ENCODE data around the gene SCARF1. TPM values are rescaled to one million over a fixed set of nuclear protein-coding genes. Genes with fewer than 3 reads are reported as not detected.

The SCARF1 gene
- total RNA-seq, 1 donor from 2014 or later = 11.2 TPM

DNA sequence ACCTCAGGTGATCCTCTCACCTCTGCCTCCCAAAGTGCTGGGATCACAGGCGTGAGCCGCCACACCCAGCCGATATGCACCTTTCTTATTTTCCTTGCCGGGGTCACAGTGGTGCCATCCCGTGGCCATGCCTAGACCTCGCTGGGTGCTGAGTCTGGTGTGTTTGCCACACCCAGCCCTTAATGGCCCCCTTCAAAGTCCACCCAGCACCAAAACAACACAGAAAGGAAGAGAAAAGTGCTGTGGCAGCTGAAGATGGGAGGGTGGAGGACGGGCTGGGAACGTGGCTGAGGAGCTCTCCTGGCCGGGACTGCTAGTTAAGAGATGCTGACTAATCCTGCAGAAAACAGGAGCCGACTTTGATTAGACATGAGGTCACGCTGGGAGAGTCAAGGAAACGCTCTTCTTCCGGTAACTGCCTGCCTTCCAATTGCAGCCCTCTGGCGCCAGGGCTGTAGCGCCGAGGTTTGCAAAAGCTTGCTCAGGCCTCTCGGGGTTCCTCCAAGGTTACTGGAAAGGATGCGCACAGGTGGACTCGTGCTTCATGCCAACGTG, 27.8 kb downstream of the SCARF1 start:
- intact Hi-C loops (cut with DNase I) = no loop called here
- ATAC-seq (ENCODE audit: poor library complexity) (peak; percentile 73), DNase-seq (peak; percentile 60)

DNA sequence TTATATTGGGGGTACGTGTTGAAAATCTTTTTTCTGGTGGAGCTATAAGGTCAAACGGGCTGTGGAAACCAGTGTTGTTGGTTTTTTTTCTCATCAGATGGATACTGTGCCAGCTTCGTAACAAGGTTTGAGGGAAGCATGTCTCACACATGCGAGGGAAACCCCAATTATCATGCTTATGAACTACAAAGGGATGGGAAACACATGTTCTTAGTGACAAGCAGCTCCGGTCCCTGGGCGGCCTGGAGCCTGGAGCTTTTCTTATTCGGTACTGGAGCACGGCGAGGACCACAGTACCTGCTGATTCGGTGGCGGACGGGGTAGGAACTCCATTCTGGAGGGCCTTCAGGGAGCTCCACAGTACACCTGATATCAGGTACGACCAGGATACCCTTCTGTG, 29.4 kb downstream of the SCARF1 start:
- intact Hi-C loops (cut with DNase I) = no loop called here
- ATAC-seq (ENCODE audit: poor library complexity) (no peak), DNase-seq (no peak)

GRCh38 chr17:1612400-1612799, 33.1 kb downstream of the SCARF1 start:
- DNase-seq (no peak), ATAC-seq (ENCODE audit: poor library complexity) (peak; percentile 16)
- intact Hi-C loops (cut with DNase I) = no loop called here

GRCh38 chr17:1611715-1612114, 33.8 kb downstream of the SCARF1 start:
- DNase-seq (no peak), ATAC-seq (ENCODE audit: poor library complexity) (peak; percentile 59)
- intact Hi-C loops (cut with DNase I) = no loop called here

DNA sequence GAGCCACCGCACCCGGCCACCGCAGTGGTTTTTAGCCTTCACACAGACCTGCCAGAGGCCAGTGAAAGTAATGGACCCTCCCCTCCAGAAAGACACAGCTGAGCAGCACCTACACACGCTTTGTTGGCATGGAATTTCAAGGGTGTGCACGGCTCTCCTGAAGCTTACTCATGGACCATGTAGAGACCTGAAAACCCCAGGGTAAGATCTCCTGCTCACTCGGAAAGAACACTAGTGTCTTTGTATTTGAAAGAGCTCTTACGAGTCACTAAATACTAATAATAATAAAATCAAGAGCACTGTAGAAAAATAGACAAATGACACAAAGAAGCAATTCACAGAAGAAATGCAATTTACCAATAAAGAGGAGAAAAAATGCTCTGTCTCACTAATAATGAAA, 36.9 kb downstream of the SCARF1 start:
- ATAC-seq (ENCODE audit: poor library complexity) = no peak
- no peak for DNase-seq
- intact Hi-C loops (cut with DNase I) = no loop called here

GRCh38 chr17:1607971-1608320, 37.6 kb downstream of the SCARF1 start:
- DNase-seq (no peak), ATAC-seq (ENCODE audit: poor library complexity) (no peak)
- intact Hi-C loops (cut with DNase I) = no loop called here

DNA sequence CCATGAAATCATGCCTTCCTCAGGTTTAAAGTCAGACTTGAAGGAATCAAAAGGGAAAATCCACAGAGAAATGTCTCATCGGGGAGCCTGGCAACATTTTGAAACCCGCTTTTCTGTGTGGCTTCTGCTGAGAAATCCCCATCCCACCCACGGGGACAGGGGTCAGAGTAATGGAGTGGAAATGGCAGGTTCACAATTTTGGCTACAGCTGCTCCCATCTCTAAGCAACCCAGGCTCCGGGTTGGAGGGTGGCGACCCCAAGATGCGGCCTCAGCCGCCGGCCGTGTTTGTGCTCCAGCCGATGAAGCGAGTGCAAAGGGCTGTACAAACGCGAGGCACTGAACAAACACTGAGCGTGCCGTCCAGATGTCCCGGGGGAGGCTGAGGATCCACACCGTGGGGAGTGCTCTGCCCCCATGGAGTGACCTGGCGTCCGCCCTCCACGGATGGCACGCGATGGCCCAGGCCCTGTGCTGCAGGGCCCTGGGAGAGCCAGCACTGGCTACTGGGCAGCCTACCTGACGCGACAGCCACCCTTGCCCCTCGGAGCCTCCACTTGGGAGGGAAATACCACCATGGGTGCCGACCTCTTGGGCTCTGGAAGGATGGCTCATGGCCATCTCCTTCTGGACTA, 39.1 kb downstream of the SCARF1 start:
- intact Hi-C loops (cut with DNase I) = no loop called here
- DNase-seq (no peak), ATAC-seq (ENCODE audit: poor library complexity) (no peak)

- intact Hi-C loops (cut with DNase I) = no loop called here
- DNase-seq = no peak
- ATAC-seq (ENCODE audit: poor library complexity) = no peak
Observed at GRCh38 chr17:1605681-1606351, 39.7 kb downstream of the SCARF1 start.

GRCh38 chr17:1604831-1605528, 40.6 kb downstream of the SCARF1 start:
- intact Hi-C loops (cut with DNase I) = no loop called here
- ATAC-seq (ENCODE audit: poor library complexity) = no peak
- DNase-seq = no peak

- ATAC-seq (ENCODE audit: poor library complexity) (no peak), DNase-seq (no peak)
- intact Hi-C loops (cut with DNase I) = no loop called here
Observed at GRCh38 chr17:1601571-1601970, 44.0 kb downstream of the SCARF1 start.

- intact Hi-C loops (cut with DNase I) = no loop called here
- ATAC-seq (ENCODE audit: poor library complexity) = no peak
- DNase-seq = no peak
Observed at GRCh38 chr17:1598399-1599095, 47.0 kb downstream of the SCARF1 start.

DNA sequence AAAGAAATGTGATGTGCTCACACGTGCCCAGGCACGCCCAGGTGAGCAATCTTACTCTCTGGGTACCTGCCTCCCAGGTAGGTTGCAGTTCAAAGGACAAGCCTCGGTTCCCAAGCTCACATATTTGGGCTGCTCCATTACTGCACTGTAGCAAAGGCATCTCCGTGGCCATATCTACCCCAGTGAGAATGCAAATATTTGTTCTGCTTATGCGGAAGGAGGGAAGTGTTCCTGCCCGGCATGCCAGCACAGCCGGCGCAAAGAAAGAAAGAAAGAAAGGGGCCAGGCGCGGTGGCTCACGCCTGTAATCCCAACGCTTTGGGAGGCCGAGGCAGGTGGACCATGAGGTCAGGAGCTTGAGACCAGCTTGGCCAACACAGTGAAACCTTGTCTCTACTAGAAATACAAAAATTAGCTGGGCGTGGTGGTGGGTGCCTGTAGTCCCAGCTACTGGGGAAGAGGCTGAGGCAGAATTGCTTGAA, 47.6 kb downstream of the SCARF1 start:
- intact Hi-C loops (cut with DNase I) = no loop called here
- ATAC-seq (ENCODE audit: poor library complexity) (no peak), DNase-seq (no peak)

DNA sequence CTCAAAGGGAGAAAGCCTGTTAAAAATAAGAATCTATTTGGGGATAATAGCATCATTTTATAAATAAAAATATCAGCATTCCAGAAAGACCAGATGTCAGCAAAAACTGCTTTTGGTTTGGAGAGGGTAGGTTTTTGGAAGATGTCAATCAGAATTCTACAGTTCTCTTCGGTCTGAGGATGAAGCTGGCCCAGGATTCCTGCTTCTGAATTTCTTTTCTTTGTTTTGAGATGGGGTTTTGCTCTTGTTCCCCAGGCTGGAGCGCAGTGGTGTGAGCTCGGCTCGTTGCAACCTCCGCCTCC, 52.0 kb downstream of the SCARF1 start:
- DNase-seq = no peak
- ATAC-seq (ENCODE audit: poor library complexity) = no peak
- intact Hi-C loops (cut with DNase I) = no loop called here

GRCh38 chr17:1592751-1593629, 52.5 kb downstream of the SCARF1 start:
- ATAC-seq (ENCODE audit: poor library complexity) (no peak), DNase-seq (no peak)
- intact Hi-C loops (cut with DNase I) = no loop called here

GRCh38 chr17:1591474-1592090, 54.0 kb downstream of the SCARF1 start:
- ATAC-seq (ENCODE audit: poor library complexity) = no peak

DNA sequence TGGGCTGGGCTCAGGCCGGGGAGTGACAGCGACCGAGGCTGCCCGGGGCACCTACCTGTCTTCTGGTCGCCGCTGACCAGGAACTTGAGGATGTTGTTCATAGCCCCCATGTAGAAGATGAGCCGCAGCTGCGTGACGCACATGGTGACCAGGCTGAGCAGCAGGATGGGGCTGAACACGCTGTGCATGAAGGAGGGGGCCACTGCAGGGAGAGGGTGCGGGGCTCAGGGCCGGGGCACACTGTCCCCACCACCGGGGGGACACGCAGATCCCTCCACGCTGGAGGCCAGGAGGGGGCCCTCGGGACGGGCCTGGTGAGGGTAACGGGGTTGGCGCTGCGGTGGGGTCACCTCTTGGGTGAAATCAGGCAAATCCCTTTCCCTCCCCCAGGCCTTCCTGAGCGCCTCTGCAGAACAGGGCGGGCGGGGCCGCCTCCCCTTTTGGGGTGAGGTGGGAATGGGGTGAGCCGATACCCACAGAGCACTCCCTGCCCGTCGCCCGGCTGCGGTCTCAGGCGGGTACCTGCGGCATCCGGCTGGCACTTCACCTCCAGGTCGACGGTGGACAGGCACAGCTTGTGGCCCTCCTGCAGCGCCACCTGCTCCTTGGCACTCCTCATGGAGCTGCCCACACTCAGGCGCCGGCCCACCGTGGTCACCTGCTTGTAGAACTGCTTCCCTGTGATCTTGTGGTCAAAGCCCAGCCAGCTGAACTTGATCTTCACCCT, 54.6 kb downstream of the SCARF1 start:
- ATAC-seq (ENCODE audit: poor library complexity) (peak; percentile 2), DNase-seq (no peak)
- intact Hi-C loops (cut with DNase I) = no loop called here

More at GRCh38 chr17:1591474-1592090, 54.0 kb downstream of the SCARF1 start:
- intact Hi-C loops (cut with DNase I) = no loop called here
- DNase-seq = no peak

DNA sequence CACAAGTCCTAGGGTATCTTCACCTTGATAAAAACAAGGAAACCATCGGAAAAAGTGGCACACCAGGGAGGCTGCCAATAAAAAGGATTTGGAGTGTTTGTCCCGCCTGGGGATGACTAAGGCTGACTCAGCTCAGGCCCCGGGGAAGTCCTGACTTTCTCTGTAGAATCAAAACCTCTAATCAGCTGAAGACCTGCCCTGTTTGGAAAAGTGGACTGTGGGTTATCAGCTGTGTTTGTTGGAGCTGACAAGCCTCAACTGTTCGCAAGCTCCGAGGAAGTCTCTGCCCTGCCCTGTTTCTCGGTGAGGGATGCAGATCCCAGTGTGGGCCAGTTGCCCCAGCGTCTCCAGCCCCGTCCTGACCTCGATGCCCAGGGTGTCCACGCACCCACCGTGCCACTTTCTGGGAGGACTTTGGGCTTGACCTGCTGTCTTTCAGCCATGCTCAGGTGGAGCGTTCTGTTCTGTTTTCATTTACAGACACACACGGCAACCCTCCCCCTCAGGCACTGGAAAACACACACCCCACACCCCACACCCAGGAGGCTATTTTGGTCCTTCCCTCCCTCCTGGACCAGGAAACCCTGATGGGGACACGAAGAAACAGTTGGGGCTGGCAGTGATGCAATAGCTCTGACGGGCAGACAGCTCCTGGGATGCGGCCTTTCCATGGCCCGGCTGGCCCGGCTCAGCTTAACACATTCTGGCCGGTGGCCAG, 55.3 kb downstream of the SCARF1 start:
- peak; percentile 84 for DNase-seq
- intact Hi-C loops (cut with DNase I) = no loop called here
- ATAC-seq (ENCODE audit: poor library complexity) = peak; percentile 91
